HT-29 (cell line): ENCODE results near the gene IQSEC1. TPM values are rescaled to one million over a fixed set of nuclear protein-coding genes. Genes with fewer than 3 reads are reported as not detected.
A peak's percentile ranks its signal among the peaks of the same experiment; 100 is the strongest.

Experiments
- DNase-seq: peaks from one replicate; pipeline ENCODE4 v3.0.0-alpha.2; 2015; ENCODE audit warnings: low spot score
- total RNA-seq: library from RNA; depleted of rRNA; stranded (reverse); fragments of >200 nt; shearing (Covaris generic); gene quantifications from 2 replicates; pipeline ENCODE4 v1.2.3, GENCODE V29; 2014; rRNA removed

Gene IQSEC1
- 3.6 and 4.8 TPM in 2 replicates for total RNA-seq

DNA sequence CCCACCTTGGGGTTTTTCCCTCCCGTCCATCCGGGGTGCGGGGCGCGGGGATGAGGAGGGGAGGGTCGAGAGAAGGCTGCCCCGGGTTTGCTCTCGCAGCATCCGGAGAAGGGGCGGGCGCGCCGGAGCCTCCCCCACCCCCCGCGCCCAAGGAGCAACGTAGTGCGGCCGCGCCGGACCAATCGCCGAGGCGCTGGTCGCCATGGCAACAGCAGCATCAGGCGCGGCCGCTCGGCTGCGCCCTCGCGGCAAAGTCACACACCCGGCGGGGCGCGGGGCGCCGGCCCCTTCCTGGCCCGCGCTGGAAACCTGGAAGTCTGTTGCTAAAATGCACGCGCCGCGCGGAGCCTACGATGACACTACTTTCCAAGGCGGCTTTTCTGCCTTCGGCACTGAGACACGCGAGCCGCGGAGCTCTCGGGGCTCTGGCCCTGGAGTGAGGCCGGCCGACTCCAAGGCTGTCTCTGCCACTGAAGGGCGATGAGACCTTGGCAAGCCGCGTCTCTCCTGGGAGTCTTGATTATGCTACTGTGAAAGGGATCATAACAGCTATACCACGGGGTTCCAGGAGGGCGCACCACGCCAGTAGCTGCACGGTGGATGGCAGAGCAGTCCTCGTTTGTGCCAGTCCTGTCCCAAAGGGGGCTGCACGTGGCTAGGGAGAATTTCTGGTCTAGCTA lies at the start of gene IQSEC1:
Gene IQSEC1 (minus strand): TSS at position 104 of the 680 bp plus-strand sequence. CDS start 415 bp downstream, outside the sequence.
- no peak for DNase-seq

DNA sequence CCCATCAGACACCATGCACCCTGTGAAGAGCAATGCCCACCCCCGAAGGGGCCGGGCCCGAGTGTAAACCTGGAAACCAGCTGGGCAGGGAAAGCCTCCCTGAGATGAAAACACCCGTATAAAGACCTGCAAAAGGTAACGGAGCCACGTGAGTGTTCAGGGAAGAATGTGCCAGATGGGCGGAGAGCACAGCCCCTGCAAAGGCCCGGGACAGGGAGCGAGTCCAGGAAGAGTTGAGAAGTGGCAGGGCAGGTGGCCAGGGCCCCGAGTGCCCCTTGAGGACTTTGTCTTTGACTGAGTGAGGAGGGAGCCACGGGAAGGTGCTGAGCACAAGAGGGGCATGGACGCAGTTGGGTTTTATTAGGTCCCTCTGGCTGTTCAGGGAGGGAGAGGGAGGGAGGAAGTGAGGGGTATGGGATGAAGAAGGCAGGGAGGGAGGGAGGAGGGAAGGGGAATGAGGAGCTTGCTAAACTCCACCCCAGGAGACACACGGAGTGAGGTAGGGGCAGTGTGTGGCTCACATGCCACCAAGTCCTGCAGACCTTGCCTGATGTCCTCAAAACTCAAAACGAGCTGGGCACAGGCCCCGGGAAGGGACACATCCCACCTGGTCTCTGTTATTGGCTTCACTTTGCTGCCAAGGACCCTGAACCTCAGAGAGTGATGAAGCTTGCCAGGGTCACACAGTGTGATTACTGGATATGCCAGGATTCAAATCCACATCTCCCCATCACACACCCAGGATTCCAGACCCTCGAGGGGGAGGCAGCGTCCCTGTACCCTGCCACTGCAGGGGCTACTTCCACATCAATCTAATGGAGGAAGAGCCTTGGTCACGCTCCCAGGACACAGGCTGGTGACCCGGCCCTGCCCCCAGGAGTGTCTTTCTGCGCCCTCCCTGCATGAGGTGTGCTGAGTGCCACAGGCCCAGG lies 49.1 kb upstream of the IQSEC1 start:
- no peak for DNase-seq

DNA sequence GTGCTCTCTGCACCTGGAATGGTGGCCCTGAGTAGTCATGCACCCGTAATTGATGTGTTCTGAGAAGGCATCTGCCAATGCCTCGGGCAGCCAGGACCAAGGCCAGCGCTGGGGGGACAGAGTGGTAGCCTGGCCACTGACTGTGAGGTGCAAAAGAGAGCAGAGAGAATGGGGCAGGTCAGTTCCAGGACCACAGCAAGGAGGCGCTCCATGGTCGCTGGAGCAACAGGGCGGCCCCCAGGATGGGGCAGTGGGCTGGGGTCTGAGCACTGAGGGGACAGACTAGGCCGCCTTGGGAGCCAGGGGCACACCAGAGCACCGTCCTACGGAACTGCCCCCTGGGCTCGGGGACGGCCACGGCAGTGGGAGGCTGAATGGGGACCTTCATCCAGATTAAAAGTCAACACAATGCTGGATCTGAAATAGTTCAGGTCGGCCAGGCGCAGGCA lies 48.3 kb upstream of the IQSEC1 start:
- DNase-seq: no peak

DNA sequence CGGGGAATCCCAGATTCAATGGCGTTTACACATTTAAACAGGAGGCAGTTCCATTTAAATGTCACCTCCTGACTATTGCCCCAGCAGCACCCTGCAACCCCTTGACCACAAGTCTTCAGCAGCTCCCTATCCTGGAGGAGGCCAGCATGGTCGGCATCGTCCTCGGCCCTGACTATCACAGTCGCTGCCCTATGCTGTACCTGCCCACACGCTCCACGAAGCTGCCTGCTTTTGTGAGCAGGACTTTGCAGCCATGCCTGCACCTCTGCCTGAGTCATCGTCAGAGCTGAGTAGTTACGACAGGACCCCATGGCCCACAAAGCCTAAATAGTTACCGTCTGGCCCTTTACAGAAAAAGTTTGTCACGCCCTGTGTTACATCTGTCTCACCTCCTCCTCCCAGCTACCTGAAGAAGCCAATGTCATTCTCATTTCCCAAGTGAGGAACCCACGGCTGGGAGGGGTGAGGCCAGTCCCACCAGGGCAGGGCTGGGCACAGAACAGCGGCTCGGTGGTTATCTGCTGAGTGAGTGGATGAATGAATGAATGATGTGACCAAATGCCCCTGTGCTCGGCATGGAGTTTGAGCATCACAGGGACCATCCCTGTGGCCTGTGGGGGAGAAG lies 47.8 kb upstream of the IQSEC1 start:
- DNase-seq: no peak

DNA sequence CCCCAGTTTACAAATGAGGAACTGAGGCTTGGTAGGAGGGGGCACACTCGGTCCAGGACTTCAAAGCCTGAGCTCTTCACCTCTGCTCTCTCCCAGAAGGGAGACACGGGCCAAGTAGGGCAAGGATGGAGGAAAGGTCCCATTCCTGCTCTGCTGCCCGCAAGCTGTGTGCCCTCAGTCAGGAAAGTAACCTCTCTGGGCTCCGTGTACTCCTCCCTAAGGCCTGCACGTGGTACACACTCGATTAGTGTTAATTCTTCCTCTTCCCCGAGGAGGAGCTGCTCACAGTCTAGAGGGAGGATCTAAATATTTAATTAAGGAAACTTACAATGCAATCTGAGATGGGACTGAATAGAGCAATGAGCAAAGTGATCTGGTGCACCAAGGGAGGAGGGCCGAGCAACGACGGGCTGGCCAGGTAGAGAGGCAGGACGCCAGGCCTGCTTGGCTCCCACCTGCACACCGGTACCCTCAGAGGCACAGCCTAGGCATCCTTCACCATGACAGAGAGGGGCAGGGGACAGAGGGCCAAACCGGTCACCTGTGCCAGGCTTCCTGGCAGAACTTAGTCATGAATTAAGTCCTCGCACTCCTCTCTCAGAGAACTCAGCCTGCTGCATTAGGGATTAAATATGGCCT lies 47.2 kb upstream of the IQSEC1 start:
- DNase-seq: no peak

DNA sequence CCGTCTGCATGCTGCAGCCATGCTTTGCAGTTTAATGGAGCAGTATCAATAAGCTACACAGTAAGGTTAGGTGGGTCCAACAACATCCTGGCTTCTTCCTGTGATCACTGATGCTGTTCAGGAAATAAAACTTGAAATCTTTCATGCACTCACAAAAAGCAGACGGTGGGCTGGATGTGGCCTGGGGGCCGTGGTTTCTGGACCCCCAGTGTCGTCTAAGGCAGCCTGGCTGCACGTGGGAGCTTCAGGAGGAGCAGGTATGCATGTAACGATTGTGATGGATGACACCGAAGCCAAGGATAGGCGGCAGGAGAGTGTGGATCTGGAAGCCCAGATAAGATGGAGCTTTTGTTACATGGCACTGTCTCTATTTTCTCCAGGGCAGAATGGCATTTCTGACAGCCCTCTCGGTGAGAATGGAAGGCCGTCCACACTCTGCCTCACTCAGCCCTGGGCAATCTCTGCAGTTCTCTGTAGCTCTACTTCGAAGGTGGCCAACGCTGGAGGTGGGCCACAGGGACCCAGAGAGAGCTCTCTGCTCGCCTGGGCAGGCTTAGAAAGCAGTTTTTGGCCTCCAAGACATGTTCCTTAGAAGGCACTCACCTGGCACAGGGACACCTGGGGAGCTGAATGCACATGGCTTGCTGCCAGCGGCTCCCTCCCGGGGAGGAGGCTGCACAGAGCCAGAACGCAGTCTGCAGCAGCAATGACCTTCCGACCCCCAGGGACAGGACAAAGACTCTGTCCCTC lies 46.4 kb upstream of the IQSEC1 start:
- no peak for DNase-seq

DNA sequence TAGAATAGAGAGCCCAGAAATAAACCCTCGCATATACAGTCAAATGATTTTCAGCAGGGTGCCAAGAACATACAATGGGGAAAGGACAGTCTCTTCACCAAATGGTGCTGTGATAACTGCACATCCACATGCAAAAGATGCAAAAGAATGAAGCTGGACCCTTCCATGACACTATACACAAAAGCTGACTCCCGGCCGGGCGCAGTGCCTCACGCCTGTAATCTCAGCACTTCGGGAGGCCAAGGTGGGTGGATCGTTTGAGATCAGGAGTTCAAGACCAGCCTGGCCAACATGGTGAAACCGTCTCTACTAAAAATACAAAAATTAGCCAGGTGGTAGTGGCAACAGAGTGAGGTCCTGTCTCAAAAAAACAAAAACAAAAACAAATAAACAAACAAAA lies 43.2 kb upstream of the IQSEC1 start:
- no peak for DNase-seq

DNA sequence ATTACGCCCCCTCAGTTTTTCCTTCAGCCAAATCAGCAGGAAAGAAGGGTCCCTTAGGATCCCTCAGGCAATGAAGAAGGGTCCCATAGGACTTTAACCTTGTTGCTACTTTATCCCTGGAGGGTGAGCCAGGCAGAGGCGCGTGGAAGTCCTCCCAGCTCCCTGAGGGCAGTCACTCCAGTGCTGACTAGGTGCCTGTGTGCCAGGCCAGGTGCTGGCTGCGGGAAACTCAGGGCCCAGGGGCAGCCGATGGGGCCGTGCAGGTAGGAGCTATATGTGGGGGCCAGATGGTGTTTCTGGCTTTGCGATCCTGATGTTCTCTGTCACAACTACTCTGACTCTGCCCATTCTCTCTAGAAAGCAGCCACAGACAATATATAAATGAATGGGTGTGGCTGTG lies 42.8 kb upstream of the IQSEC1 start:
- no peak for DNase-seq

DNA sequence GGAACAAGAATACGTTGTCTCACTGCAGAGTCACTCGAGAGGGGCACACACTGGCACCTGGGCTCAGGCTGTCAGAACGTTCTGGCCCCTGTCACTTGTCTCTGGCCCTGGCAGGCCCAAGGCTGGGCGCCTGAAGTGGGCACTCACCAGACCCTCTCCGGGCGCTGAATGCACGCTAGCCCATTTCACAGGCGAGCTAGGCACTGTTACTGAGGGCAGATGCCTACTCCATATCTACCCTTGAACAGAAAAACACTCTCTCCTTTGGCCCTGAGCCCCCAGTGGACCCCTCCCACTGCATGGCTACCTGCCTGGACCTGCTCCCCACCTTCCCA lies 42.3 kb upstream of the IQSEC1 start:
- no peak for DNase-seq

DNA sequence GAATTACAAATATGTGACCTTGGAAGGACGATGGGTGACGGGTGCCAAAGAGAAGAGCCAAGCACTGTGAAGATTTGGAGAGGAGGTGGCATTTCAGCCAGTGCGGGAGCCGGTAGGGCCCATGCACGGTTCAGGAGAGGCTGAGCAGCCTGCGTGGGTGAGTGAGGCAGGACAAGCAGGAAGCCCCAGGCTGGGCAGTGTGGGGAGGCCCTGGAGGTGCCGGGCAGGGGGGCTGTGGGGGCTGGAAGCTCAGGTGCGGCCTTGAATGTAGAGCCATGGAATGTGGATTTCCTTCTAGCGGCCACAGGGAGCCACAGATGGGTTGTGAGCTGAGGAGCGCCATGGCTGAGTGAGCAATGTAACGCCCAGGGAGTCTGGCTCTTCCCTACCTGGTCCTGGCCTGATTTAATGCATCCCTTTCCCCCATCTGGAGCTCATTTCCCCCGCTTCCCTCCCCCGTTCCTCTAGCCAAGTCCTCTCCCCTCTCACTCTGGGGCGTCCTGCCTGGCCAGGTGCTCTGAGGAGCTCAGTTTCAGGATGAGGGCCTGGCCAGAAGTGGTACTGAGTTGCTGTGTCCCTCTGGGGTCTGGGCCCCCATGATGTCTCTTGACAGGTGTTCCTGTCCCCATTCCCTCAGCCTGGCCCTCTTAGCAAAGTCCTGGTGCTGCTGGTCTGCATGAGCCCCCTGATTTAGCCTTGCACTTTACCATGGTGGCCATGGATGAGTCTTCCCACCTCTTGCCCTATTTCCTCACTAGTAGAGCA lies 41.8 kb upstream of the IQSEC1 start:
- no peak for DNase-seq

DNA sequence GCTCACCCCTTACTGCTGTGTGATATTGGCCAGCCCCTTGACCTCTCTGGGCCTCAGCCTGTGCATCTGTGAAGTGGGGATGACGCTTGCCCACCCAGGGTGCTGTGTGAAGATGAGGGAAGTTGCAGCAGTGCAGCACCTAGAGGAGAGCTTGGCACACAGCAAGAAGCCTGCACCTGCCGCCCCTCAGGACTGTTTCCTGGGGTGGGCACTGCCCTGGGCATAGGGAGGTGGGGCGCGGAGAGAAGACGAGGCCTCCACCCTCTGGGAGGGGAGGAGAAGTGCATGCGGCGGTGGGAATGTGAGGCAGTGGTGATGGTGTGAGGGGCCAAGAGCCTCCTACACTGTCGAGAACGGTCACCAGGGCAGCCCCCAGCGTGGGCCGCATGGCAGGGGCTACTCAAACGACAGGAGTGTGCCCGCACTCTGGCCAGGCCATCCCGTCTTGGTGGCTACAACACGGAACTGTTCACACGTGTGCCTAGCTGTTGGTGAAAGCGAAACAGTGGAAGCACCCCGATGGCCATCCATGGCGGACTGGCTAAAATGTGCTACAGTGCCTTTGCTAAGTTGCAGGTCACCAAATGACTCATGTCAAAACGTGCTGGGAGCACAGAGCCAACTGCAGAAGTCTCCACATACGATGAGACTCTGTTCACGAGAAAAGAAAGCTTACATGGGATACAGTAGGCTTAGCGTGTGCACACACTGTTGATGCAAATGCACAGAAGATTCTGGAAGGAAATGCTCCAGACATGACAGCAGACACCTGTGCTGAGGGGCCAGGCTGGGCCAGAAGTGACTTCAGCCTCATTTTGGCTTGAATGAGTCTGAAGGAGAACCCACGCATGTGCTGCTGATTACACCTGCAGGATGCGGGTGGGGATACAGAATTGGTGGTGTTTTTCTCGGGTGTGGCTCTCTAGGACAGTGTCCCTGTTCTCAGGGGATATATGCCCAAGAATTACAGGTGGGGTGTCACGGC lies 40.4 kb upstream of the IQSEC1 start:
- DNase-seq: no peak

DNA sequence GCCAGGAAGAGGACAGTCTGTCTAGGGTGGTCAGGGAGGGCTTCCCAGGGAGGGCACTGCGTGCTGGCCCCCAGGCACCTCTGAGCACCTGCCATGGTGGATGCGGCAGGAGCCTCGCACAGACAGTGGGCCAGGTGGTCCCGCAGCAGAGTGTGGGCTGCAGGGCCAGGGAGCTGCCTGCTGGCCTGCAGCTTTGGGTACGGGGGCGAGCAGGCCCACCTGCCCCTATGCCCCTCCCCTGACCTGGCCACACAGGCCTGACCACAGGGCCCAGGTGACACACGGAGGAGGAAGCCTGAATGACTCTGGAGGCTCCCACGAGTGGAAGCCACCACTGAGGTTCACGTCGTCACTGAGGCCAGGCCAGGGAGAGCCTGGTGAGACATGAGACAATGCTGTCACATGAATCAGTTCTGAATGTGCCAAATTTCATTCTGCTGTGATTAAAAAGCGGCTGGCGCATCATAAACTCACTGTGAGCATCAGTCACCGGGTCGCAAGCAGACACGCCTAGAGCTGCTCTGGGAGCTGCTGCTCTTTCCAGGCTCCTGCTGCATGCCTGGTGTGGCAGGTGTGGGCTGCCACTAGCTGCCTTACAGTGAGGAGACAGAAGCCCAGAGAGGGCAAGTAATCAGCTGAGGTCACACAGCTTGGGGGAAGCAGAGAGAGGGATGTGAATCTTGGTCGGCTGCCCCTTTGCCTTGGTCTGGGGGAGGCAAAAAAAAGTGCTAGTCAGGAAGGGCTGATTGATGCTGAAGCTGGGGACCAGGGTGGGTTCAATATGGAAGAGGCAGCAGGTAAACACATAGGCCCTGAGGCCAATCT lies 39.5 kb upstream of the IQSEC1 start:
- DNase-seq: no peak

DNA sequence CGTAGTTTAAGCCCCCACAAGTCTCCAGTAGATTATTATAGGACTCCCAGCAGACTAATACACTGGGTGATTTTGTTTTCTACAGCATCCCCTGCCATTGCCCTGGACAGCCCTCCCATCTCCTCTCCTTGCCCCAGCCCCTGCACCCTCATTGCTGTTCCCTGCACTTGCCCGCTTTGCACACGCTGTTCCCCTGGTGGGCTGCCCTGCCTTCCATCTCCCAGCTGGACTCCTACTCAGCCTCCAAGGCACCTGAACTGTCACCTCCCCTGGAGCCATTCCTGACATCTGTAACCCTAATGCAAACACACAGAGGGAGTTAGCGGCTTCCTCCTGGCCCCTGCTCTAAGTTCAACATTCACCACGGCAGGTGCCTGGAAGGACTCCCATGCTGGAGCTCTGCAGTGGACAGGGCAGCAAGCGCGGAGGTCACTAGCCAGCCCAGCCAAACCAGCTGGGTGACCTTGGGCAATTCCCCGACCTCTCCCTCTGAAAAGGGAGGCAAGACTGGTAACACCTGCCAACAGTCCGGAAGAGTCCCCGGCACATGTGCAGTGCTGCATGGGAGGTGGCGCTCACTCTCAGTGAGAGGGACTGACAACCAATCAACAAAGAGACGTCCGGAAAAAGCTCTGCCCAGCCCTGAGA lies 38.8 kb upstream of the IQSEC1 start:
- peak; percentile 43 for DNase-seq

DNA sequence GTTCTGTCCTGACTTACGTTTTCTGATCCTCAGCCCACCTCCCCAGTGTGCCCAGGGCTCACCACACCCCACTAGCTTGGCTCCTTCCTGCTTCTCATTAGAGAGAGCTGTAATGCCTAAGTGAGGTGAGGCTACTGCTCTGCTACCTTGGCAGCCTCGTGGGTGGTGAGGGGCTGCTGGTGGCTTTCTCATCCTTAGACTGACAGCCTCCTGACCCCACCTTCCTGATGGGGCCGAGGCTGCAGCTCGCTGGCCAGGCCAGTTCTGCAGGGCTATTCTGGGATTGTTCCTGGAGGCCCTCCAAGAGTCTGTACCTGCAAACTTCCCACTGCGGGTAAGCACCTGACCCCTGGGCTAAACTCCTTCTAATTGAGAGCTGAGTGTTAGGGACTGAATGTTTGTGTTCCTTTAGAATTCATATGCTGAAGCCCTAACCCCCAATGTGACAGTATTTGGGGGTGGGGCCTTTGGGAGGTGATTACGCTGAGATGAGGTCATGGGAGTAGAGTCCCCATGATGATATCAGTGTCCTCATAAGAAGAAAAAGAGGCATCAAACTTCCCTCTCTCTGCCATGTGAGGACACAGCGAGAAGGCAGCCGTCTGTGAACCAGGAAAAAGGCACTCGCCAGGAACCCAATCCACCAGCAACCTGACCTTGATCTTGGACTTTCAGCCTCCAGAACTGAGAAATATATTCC lies 38.1 kb upstream of the IQSEC1 start:
- peak; percentile 16 for DNase-seq

DNA sequence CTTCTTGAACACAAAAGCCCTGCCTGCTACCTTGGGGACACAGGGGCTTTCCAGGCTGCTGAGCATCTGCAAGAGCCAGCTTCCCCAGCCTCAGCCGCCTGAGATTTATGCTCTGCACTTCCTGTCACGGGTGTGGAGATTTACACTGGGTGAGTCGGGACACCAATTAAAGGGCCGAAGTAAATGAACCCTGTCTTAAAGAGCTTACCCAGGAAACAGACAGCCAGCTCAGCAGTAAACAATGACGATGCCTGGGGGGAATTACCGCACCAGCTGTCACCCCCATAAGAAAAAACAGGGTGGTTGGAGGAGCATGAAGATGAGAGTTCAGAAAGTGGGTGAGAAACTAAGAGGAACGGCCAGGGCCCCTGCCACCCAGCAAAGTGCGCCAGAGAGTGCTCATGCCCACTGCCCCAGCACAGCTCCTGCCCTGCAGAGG lies 37.5 kb upstream of the IQSEC1 start:
- peak; percentile 44 for DNase-seq

DNA sequence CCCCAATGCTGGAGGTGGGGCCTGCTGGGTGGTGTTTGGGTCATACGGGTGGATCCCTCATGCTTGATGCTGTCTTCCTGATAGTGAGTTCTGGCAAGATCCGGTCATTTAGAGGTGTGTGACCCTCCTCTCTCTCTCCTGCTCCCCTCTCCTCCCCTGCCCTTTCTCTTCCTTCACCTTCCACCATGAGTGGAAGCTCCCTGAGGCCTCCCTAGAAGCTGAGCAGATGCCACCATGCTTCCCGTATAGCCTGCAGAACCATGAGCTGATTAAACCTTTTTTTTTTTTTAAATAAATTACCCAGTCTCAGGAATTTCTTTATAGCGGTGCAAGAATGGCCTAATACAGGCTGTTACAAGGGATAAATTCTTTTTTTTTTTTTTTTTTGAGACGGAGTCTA lies 36.3 kb upstream of the IQSEC1 start:
- DNase-seq: no peak

DNA sequence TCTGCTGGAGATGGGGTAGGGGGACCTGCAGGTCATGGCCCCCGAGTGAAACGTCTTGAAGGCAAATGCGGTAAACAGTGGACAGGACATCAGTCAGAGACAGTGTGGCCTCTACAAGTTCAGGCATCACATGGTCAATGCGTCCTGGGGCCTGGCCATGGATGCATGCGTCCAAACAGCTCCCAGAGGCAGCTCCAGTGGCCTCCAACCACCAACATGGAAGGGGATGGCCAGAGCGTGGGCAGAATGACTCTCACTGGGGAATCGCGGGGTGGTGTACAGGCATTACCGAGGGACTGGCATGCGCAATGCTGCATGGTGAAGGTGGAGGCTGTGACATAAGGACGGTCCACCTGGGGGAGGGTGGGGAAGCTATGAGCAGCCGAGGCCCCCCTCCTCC lies 35.6 kb upstream of the IQSEC1 start:
- DNase-seq: no peak
